ENCODE results near the gene PARP14. TPM values are rescaled to one million over a fixed set of nuclear protein-coding genes. Genes with fewer than 3 reads are reported as not detected.

PARP14 gene
- total RNA-seq, 1 experiment from 2014 or later = 33.3 TPM

- intact Hi-C loops (cut with micrococcal nuclease; ENCODE audit: unreplicated experiment) = loop anchor here (5.0 kb wide), 2 partner anchors 187 to 272 kb away; partner anchors contain the start of gene SEMA5B
- Histone ChIP-seq H3K9me2 (ENCODE audit: insufficient read depth) (no peaks in the 10 kb centered on the region), H3K27ac (no peak overlapping the region), H2AFZ (no peak overlapping the region), H3K4me2 (no peak overlapping the region), H3K4me1 (replicated peaks; ENCODE audit: insufficient read depth) (no peaks in the 10 kb centered on the region), H3K9me3 (ENCODE audit: insufficient read depth, low read depth) (no peaks in the 10 kb centered on the region), H3K27me3 (ENCODE audit: insufficient read depth, low read depth) (no peaks in the 10 kb centered on the region), H4K20me1 (ENCODE audit: insufficient read depth) (no peaks in the 10 kb centered on the region), H3K4me3 (no peak overlapping the region), H3K79me2 (ENCODE audit: low read depth) (no peaks in the 10 kb centered on the region), H3F3A (ENCODE audit: insufficient read depth, low read depth) (no peaks in the 10 kb centered on the region), H3K36me3 (ENCODE audit: low read depth) (0 out of 2 replicates have a peak, but pooled peaks cover 4% of the 10 kb centered on the region)
- no TSS peak for BruUV-seq (replicated peaks)
- TF ChIP-seq EZH2 (IDR thresholded peaks at IDR 0.05; ENCODE audit: low read depth) = no peak
- TF ChIP-seq, protein P1, sequence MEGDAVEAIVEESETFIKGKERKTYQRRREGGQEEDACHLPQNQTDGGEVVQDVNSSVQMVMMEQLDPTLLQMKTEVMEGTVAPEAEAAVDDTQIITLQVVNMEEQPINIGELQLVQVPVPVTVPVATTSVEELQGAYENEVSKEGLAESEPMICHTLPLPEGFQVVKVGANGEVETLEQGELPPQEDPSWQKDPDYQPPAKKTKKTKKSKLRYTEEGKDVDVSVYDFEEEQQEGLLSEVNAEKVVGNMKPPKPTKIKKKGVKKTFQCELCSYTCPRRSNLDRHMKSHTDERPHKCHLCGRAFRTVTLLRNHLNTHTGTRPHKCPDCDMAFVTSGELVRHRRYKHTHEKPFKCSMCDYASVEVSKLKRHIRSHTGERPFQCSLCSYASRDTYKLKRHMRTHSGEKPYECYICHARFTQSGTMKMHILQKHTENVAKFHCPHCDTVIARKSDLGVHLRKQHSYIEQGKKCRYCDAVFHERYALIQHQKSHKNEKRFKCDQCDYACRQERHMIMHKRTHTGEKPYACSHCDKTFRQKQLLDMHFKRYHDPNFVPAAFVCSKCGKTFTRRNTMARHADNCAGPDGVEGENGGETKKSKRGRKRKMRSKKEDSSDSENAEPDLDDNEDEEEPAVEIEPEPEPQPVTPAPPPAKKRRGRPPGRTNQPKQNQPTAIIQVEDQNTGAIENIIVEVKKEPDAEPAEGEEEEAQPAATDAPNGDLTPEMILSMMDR (conservative IDR thresholded peaks at IDR 0.05) = peak; percentile 79
- CTCF ChIA-PET = interaction anchor here (0.5 to 1.0 kb wide), 7 partner anchors 10 to 992 kb away, joined by 3 to 15 read pairs (median 3); partner anchors contain the start of gene SEMA5B
- peak; percentile 17 to 44 for DNase-seq
- POLR2A ChIA-PET (ENCODE audit: unreplicated experiment) = interaction anchor here (1.0 kb wide), 1 partner anchor 371 kb away, joined by 5 read pairs; the partner anchor contains the start of gene FAM162A
Observed at GRCh38 chr3:122754929-122755328, 74.3 kb downstream of the PARP14 start.

DNA sequence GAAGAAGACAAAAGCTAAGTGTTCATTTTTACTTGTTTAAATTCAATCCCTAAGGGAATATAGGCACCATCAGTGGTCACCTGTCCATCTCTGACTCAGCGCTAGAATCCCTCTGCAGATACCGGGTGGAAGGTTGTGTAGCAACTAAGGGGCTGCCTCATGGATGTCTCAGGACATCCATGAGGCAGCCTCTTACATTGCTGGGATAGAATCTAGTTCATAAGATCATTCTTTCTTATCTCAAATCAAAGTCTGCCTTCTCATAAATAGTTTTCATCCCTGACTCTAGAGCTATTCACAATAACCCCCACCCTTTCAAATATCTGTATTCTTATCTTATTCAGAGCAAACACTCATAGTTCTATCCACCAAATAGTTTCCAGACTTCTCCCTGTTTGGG is 74.9 kb downstream of the PARP14 start:
- Histone ChIP-seq H3F3A (ENCODE audit: insufficient read depth, low read depth) (no peaks in the 10 kb centered on the region; the same call in 1 of the 2 replicates), H3K4me1 (replicated peaks; ENCODE audit: insufficient read depth) (peaks cover 2% of the 10 kb centered on the region), H3K79me2 (ENCODE audit: low read depth) (no peaks in the 10 kb centered on the region), H3K4me3 (no peak overlapping the region), H3K4me2 (no peak overlapping the region), H4K20me1 (ENCODE audit: insufficient read depth) (no peaks in the 10 kb centered on the region), H3K9me3 (ENCODE audit: insufficient read depth, low read depth) (no peaks in the 10 kb centered on the region), H2AFZ (no peak overlapping the region), H3K9me2 (ENCODE audit: insufficient read depth) (no peaks in the 10 kb centered on the region), H3K27me3 (ENCODE audit: insufficient read depth, low read depth) (no peaks in the 10 kb centered on the region), H3K36me3 (ENCODE audit: low read depth) (0 out of 2 replicates have a peak, but pooled peaks cover 4% of the 10 kb centered on the region), H3K27ac (no peak overlapping the region)
- no peak for DNase-seq
- intact Hi-C loops (cut with micrococcal nuclease; ENCODE audit: unreplicated experiment) = no loop called here
- ChIA-PET POLR2A (ENCODE audit: unreplicated experiment) (interaction anchor here (1.0 kb wide), 1 partner anchor 371 kb away, joined by 5 read pairs; the partner anchor contains the start of gene FAM162A), CTCF (interaction anchor here (0.5 to 1.0 kb wide), 6 partner anchors 10 to 992 kb away, joined by 3 to 15 read pairs (median 3); partner anchors contain the start of gene SEMA5B)
- TF ChIP-seq, protein P1 (conservative IDR thresholded peaks at IDR 0.05) = no peak
- no peak for TF ChIP-seq EZH2 (IDR thresholded peaks at IDR 0.05; ENCODE audit: low read depth)
- no TSS peak for BruUV-seq (replicated peaks)

DNA sequence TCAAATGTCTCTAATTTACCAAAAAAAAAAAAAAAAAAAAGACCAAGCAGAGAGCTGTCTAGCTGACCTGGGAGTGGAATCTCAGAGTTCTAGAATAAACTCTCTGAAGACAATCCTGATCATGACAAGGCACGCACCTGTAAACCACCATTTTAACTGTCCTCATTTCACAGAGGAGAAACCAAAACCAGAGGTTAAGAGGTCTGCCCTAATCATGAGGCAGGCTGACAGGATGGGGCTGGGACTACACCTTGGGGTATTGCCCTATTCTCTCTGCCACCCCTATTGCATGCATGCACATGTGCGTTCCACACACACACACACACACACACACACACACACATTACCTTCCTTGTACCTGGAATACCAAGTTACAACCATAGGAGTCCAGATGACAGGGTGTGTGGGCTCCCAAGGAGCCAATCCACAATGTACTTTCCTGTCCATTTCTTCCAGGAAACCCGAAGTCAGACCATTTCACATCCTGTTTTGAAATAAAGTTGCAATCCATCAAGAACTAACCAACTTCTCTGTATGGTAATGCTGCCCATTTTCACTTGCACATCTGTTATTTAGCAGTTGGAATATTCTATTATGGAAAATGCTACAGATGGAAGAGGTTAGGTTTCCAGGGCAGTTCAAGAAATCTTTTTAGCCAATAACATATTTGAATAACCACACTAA is 78.4 kb downstream of the PARP14 start:
- TF ChIP-seq EZH2 (IDR thresholded peaks at IDR 0.05; ENCODE audit: low read depth) = no peak
- TF ChIP-seq, protein P1 (conservative IDR thresholded peaks at IDR 0.05) = no peak
- no peak for DNase-seq
- no peaks in the 10 kb centered on the region for H3K27me3 ChIP-seq (ENCODE audit: insufficient read depth, low read depth)
- ChIA-PET POLR2A (ENCODE audit: unreplicated experiment) (interaction anchor here (0.7 kb wide), 1 partner anchor 210 kb away, joined by 5 read pairs; no protein-coding TSS in a partner anchor), CTCF (no interaction called here)
- no peaks in the 10 kb centered on the region for H3K9me2 ChIP-seq (ENCODE audit: insufficient read depth)
- H3F3A ChIP-seq (ENCODE audit: insufficient read depth, low read depth) = no peaks in the 10 kb centered on the region; the same call in 1 of the 2 replicates
- BruUV-seq (replicated peaks) = no TSS peak
- no peaks in the 10 kb centered on the region for H3K9me3 ChIP-seq (ENCODE audit: insufficient read depth, low read depth)
- intact Hi-C loops (cut with micrococcal nuclease; ENCODE audit: unreplicated experiment) = no loop called here
- 0 out of 2 replicates have a peak, but pooled peaks cover 4% of the 10 kb centered on the region for H3K36me3 ChIP-seq (ENCODE audit: low read depth)
- peaks cover 12% of the 10 kb centered on the region for H3K4me1 ChIP-seq (replicated peaks; ENCODE audit: insufficient read depth)
- H3K4me2 ChIP-seq = no peak overlapping the region
- H3K79me2 ChIP-seq (ENCODE audit: low read depth) = no peaks in the 10 kb centered on the region
- no peaks in the 10 kb centered on the region for H4K20me1 ChIP-seq (ENCODE audit: insufficient read depth)
- H3K4me3 ChIP-seq = no peak overlapping the region
- H3K27ac ChIP-seq = no peak overlapping the region
- H2AFZ ChIP-seq = no peak overlapping the region

All from PC-9 (cell line).